ENCODE data around the gene CCDC191.

The CCDC191 gene

GRCh38 chr3:114052216-114052615, 4.1 kb downstream of the CCDC191 start:
- H2BK15ac ChIP-seq (replicated peaks; ENCODE audit: low read depth) = no peak overlapping the region
- no peak overlapping the region for H3K4ac ChIP-seq (ENCODE audit: low read depth, low read length)
- no peak overlapping the region for H3K4me2 ChIP-seq (ENCODE audit: low read length)

DNA sequence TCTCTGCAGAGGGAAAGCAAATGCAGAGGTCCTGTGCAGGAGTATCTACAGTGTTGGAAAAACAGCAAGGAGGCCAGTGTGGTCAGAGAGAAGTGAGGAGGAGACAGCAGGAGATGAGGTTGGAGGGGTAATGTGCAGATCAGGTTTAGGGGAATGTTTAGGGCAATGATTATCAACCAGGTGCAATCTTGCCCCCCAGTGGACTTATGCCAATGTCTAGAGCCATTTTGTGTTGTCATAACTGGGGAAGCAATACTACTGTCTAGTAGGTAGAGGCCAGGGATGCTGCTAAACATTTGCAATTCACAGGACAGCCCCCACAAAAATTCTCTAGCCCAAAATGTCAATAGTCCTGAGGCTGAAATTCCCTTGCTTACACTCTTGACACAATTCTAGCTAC, 13.1 kb downstream of the CCDC191 start:
- Histone ChIP-seq H3K9ac (ENCODE audit: low read length) (no peak overlapping the region), H3K36me3 (ENCODE audit: control insufficient read depth, insufficient read depth, low read length) (no peaks in the 10 kb centered on the region), H2BK15ac (replicated peaks; ENCODE audit: low read depth) (no peak overlapping the region), H4K8ac (ENCODE audit: low read depth, low read length) (no peak overlapping the region), H3K4me2 (ENCODE audit: low read length) (no peak overlapping the region), H3K56ac (ENCODE audit: low read length) (no peak overlapping the region), H3K27me3 (ENCODE audit: insufficient read depth, low read length, poor library complexity) (no peaks in the 10 kb centered on the region), H3K4me3 (ENCODE audit: low read length) (no peak overlapping the region), H4K5ac (ENCODE audit: low read length) (no peak overlapping the region), H3K27ac (ENCODE audit: low read depth, low read length) (no peak overlapping the region), H3K4ac (ENCODE audit: low read depth, low read length) (no peak overlapping the region), H3K79me2 (ENCODE audit: control insufficient read depth, insufficient read depth, low read length) (no peaks in the 10 kb centered on the region), H3K23ac (ENCODE audit: low read length) (no peak overlapping the region), H3K4me1 (ENCODE audit: control insufficient read depth, low read depth, low read length) (no peaks in the 10 kb centered on the region), H2AK5ac (ENCODE audit: low read length) (no peak overlapping the region), H2BK120ac (ENCODE audit: low read depth, low read length) (no peak overlapping the region), H2BK5ac (ENCODE audit: low read length) (no peak overlapping the region), H3K79me1 (ENCODE audit: low read length) (no peaks in the 10 kb centered on the region), H3K18ac (ENCODE audit: low read length) (no peak overlapping the region)
- no peak for DNase-seq

More at GRCh38 chr3:114052216-114052615, 4.1 kb downstream of the CCDC191 start:
- H4K5ac ChIP-seq (ENCODE audit: low read length) = no peak overlapping the region
- no peak overlapping the region for H3K9ac ChIP-seq (ENCODE audit: low read length)
- H2BK5ac ChIP-seq (ENCODE audit: low read length) = no peak overlapping the region
- H2AK5ac ChIP-seq (ENCODE audit: low read length) = no peak overlapping the region
- no peaks in the 10 kb centered on the region for H3K79me1 ChIP-seq (ENCODE audit: low read length)
- no peak overlapping the region for H3K56ac ChIP-seq (ENCODE audit: low read length)
- H3K79me2 ChIP-seq (ENCODE audit: control insufficient read depth, insufficient read depth, low read length) = peaks cover 4% of the 10 kb centered on the region
- H4K8ac ChIP-seq (ENCODE audit: low read depth, low read length) = no peak overlapping the region
- no peaks in the 10 kb centered on the region for H3K4me1 ChIP-seq (ENCODE audit: control insufficient read depth, low read depth, low read length)
- no peak overlapping the region for H3K27ac ChIP-seq (ENCODE audit: low read depth, low read length)
- no peaks in the 10 kb centered on the region for H3K27me3 ChIP-seq (ENCODE audit: insufficient read depth, low read length, poor library complexity)
- H3K23ac ChIP-seq (ENCODE audit: low read length) = no peak overlapping the region
- H3K4me3 ChIP-seq (ENCODE audit: low read length) = no peak overlapping the region
- H2BK120ac ChIP-seq (ENCODE audit: low read depth, low read length) = no peak overlapping the region
- no peak overlapping the region for H3K18ac ChIP-seq (ENCODE audit: low read length)
- WGBS (ENCODE audit: extremely low coverage, insufficient coverage, low lambda C conversion rate) = no CpG with 5 or more reads among the region's 2 CpGs
- no peak for DNase-seq
- H3K36me3 ChIP-seq (ENCODE audit: control insufficient read depth, insufficient read depth, low read length) = no peaks in the 10 kb centered on the region

DNA sequence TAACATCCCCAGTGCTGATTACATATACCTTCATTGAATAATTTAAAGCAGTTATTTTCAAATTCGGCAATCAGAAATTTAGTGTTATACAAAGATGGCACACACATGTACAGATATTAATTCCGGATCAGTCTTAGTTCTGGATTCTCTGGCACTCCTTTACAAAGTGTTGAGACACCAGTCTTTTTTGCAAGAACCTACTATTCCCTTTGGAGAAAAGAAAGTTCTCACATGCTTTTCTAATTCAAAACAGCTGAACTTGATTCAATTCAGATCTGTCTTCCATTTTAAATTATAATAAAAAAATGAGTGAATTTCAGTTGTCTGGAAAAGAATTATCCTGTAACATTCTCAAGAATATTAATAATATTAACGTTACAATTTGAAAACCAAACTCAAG, 20.4 kb downstream of the CCDC191 start:
- Histone ChIP-seq H3K79me1 (ENCODE audit: low read length) (no peaks in the 10 kb centered on the region), H3K4me3 (ENCODE audit: low read length) (no peak overlapping the region), H3K9ac (ENCODE audit: low read length) (no peak overlapping the region), H3K18ac (ENCODE audit: low read length) (no peak overlapping the region), H3K4me1 (ENCODE audit: control insufficient read depth, low read depth, low read length) (no peaks in the 10 kb centered on the region), H3K27me3 (ENCODE audit: insufficient read depth, low read length, poor library complexity) (no peaks in the 10 kb centered on the region), H3K4ac (ENCODE audit: low read depth, low read length) (no peak overlapping the region), H3K27ac (ENCODE audit: low read depth, low read length) (no peak overlapping the region), H2BK5ac (ENCODE audit: low read length) (no peak overlapping the region), H2AK5ac (ENCODE audit: low read length) (no peak overlapping the region), H3K36me3 (ENCODE audit: control insufficient read depth, insufficient read depth, low read length) (no peaks in the 10 kb centered on the region), H2BK120ac (ENCODE audit: low read depth, low read length) (no peak overlapping the region), H2BK15ac (replicated peaks; ENCODE audit: low read depth) (no peak overlapping the region), H4K5ac (ENCODE audit: low read length) (no peak overlapping the region), H3K4me2 (ENCODE audit: low read length) (no peak overlapping the region), H3K23ac (ENCODE audit: low read length) (no peak overlapping the region), H3K56ac (ENCODE audit: low read length) (no peak overlapping the region), H3K79me2 (ENCODE audit: control insufficient read depth, insufficient read depth, low read length) (no peaks in the 10 kb centered on the region), H4K8ac (ENCODE audit: low read depth, low read length) (no peak overlapping the region)
- WGBS (ENCODE audit: extremely low coverage, insufficient coverage, low lambda C conversion rate) = no CpG with 5 or more reads among the region's 3 CpGs
- DNase-seq = no peak

DNA sequence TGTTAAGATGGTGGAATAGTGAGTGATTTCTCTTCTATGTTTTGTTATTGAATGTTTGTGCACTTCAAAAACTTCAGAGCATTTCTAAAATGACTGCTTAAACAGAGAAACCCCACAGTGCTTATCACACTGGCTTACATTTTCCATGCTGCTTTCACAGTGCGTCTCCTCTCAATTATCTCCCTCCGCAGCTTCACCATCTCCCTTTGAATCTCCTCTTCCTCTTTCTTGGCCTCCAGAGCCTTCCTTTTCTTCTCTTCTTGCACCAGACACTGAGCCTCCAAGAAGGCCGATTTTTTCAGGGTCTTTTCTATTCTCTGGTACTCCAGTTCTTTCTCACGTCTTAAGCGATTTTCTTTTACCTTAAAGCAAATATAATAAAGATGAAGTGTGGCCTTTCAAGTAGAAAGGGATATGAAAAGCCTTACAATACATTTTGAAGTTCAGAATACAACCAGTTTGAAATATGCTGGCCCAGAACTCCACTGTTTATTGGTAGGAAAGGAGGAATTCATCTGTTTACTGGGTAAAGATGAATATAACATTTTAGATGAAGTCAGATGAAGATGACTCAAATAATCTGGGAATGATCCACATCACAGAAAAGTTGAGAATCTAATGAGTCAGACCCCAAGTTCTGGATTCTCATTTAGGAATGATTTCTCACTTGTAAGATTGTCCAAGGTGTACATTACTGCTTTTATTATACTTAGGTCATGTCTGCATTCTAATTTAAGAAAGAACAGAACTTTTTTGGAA, 21.4 kb downstream of the CCDC191 start:
- no peaks in the 10 kb centered on the region for H3K79me2 ChIP-seq (ENCODE audit: control insufficient read depth, insufficient read depth, low read length)
- no peak overlapping the region for H3K56ac ChIP-seq (ENCODE audit: low read length)
- H3K36me3 ChIP-seq (ENCODE audit: control insufficient read depth, insufficient read depth, low read length) = no peaks in the 10 kb centered on the region
- no peak overlapping the region for H3K9ac ChIP-seq (ENCODE audit: low read length)
- H3K4me2 ChIP-seq (ENCODE audit: low read length) = no peak overlapping the region
- H3K27ac ChIP-seq (ENCODE audit: low read depth, low read length) = no peak overlapping the region
- H3K4ac ChIP-seq (ENCODE audit: low read depth, low read length) = no peak overlapping the region
- no peak overlapping the region for H2BK120ac ChIP-seq (ENCODE audit: low read depth, low read length)
- no peak overlapping the region for H3K4me3 ChIP-seq (ENCODE audit: low read length)
- H3K4me1 ChIP-seq (ENCODE audit: control insufficient read depth, low read depth, low read length) = no peaks in the 10 kb centered on the region
- no peaks in the 10 kb centered on the region for H3K79me1 ChIP-seq (ENCODE audit: low read length)
- no peak overlapping the region for H2BK5ac ChIP-seq (ENCODE audit: low read length)
- H3K27me3 ChIP-seq (ENCODE audit: insufficient read depth, low read length, poor library complexity) = no peaks in the 10 kb centered on the region
- DNase-seq = no peak
- no CpG with 5 or more reads among the region's 5 CpGs for WGBS (ENCODE audit: extremely low coverage, insufficient coverage, low lambda C conversion rate)
- H3K23ac ChIP-seq (ENCODE audit: low read length) = no peak overlapping the region
- H4K8ac ChIP-seq (ENCODE audit: low read depth, low read length) = no peak overlapping the region
- no peak overlapping the region for H2AK5ac ChIP-seq (ENCODE audit: low read length)
- H4K5ac ChIP-seq (ENCODE audit: low read length) = no peak overlapping the region
- no peak overlapping the region for H3K18ac ChIP-seq (ENCODE audit: low read length)
- H2BK15ac ChIP-seq (replicated peaks; ENCODE audit: low read depth) = no peak overlapping the region

GRCh38 chr3:114034211-114034610, 22.1 kb downstream of the CCDC191 start:
- Histone ChIP-seq H3K79me2 (ENCODE audit: control insufficient read depth, insufficient read depth, low read length) (no peaks in the 10 kb centered on the region), H3K36me3 (ENCODE audit: control insufficient read depth, insufficient read depth, low read length) (no peaks in the 10 kb centered on the region), H3K4me1 (ENCODE audit: control insufficient read depth, low read depth, low read length) (no peaks in the 10 kb centered on the region), H3K56ac (ENCODE audit: low read length) (no peak overlapping the region), H3K18ac (ENCODE audit: low read length) (no peak overlapping the region), H3K27me3 (ENCODE audit: insufficient read depth, low read length, poor library complexity) (no peaks in the 10 kb centered on the region), H3K4me2 (ENCODE audit: low read length) (no peak overlapping the region), H2BK120ac (ENCODE audit: low read depth, low read length) (no peak overlapping the region), H2BK15ac (replicated peaks; ENCODE audit: low read depth) (no peak overlapping the region), H2BK5ac (ENCODE audit: low read length) (no peak overlapping the region), H3K9ac (ENCODE audit: low read length) (no peak overlapping the region), H4K5ac (ENCODE audit: low read length) (no peak overlapping the region), H2AK5ac (ENCODE audit: low read length) (no peak overlapping the region), H3K27ac (ENCODE audit: low read depth, low read length) (no peak overlapping the region), H3K23ac (ENCODE audit: low read length) (no peak overlapping the region), H3K79me1 (ENCODE audit: low read length) (no peaks in the 10 kb centered on the region), H3K4me3 (ENCODE audit: low read length) (no peak overlapping the region), H4K8ac (ENCODE audit: low read depth, low read length) (no peak overlapping the region), H3K4ac (ENCODE audit: low read depth, low read length) (no peak overlapping the region)
- DNase-seq = no peak

GRCh38 chr3:114033721-114034120, 22.6 kb downstream of the CCDC191 start:
- Histone ChIP-seq H2BK120ac (ENCODE audit: low read depth, low read length) (no peak overlapping the region), H2BK15ac (replicated peaks; ENCODE audit: low read depth) (no peak overlapping the region), H3K56ac (ENCODE audit: low read length) (no peak overlapping the region), H3K9ac (ENCODE audit: low read length) (no peak overlapping the region), H4K8ac (ENCODE audit: low read depth, low read length) (no peak overlapping the region), H3K27ac (ENCODE audit: low read depth, low read length) (no peak overlapping the region), H3K4ac (ENCODE audit: low read depth, low read length) (no peak overlapping the region), H3K23ac (ENCODE audit: low read length) (no peak overlapping the region), H3K4me3 (ENCODE audit: low read length) (no peak overlapping the region), H3K4me2 (ENCODE audit: low read length) (no peak overlapping the region), H3K36me3 (ENCODE audit: control insufficient read depth, insufficient read depth, low read length) (no peaks in the 10 kb centered on the region), H3K79me1 (ENCODE audit: low read length) (no peaks in the 10 kb centered on the region), H3K27me3 (ENCODE audit: insufficient read depth, low read length, poor library complexity) (no peaks in the 10 kb centered on the region), H4K5ac (ENCODE audit: low read length) (no peak overlapping the region), H3K79me2 (ENCODE audit: control insufficient read depth, insufficient read depth, low read length) (no peaks in the 10 kb centered on the region), H3K18ac (ENCODE audit: low read length) (no peak overlapping the region), H2BK5ac (ENCODE audit: low read length) (no peak overlapping the region), H2AK5ac (ENCODE audit: low read length) (no peak overlapping the region), H3K4me1 (ENCODE audit: control insufficient read depth, low read depth, low read length) (no peaks in the 10 kb centered on the region)
- no CpG with 5 or more reads among the region's 1 CpG for WGBS (ENCODE audit: extremely low coverage, insufficient coverage, low lambda C conversion rate)
- no peak for DNase-seq
